Neuronal stem cell (in vitro differentiated cells): Measurements from ENCODE around the gene TRIP12.

Source experiments
- DNase-seq: peaks from one replicate; pipeline ENCODE4 v3.0.0-alpha.2; 2013; ENCODE audit warnings: low spot score
- H2AFZ ChIP-seq: one replicate; pipeline ENCODE4 v1.6.1; 2013; ENCODE audit warnings: mild to moderate bottlenecking, low read length, inconsistent platforms
- H2AK5ac ChIP-seq: 2 replicates; pipeline ENCODE4 v1.6.1; 2013; ENCODE audit warnings: low read depth, mild to moderate bottlenecking, inconsistent platforms, low read length, moderate library complexity, mixed read lengths
- H2BK120ac ChIP-seq: 2 replicates; pipeline ENCODE4 v1.6.1; 2013; ENCODE audit warnings: low read depth, mild to moderate bottlenecking, inconsistent platforms, low read length, moderate library complexity, mixed read lengths
- H2BK12ac ChIP-seq: one replicate; pipeline ENCODE4 v1.6.1; 2013; ENCODE audit warnings: low read length, inconsistent platforms
- H2BK15ac ChIP-seq: 2 replicates; pipeline ENCODE4 v1.6.1; 2013; ENCODE audit warnings: mild to moderate bottlenecking, low read length, inconsistent platforms, mixed read lengths
- H2BK5ac ChIP-seq: one replicate; pipeline ENCODE4 v1.6.1; 2013; ENCODE audit warnings: inconsistent platforms, mild to moderate bottlenecking, low read length, moderate library complexity
- H3K14ac ChIP-seq: one replicate; pipeline ENCODE4 v1.6.1; 2013; ENCODE audit warnings: low read length, inconsistent platforms
- H3K18ac ChIP-seq: 2 replicates; pipeline ENCODE4 v1.6.1; 2013; ENCODE audit warnings: low read length, inconsistent platforms
- H3K23ac ChIP-seq: 2 replicates; pipeline ENCODE4 v1.6.1; 2013; ENCODE audit warnings: low read depth, mild to moderate bottlenecking, mixed read lengths, low read length, inconsistent platforms; ENCODE audit not compliant: poor library complexity
- H3K27ac ChIP-seq: replicated peaks from 3 replicates; pipeline ENCODE4 v1.5.1; 2013; ENCODE audit warnings: low read length, inconsistent platforms
- H3K27me3 ChIP-seq, 3 experiments: 2 replicates each; pipeline ENCODE4 v1.6.1; 2013; ENCODE audit warnings: low read length in 3 of 3, mild to moderate bottlenecking in 2 of 3, inconsistent platforms in 1 of 3, low read depth in 1 of 3, mixed read lengths in 1 of 3, moderate library complexity in 1 of 3; ENCODE audit not compliant: control insufficient read depth in 3 of 3, insufficient read depth in 3 of 3
- H3K36me3 ChIP-seq, 2 donors: replicated peaks in 1 of 2; 2 replicates each; pipeline ENCODE4 v1.6.1; 2013; ENCODE audit warnings: low read length in 2 of 2; ENCODE audit not compliant: control insufficient read depth in 2 of 2, insufficient read depth in 2 of 2
- H3K4ac ChIP-seq: 2 replicates; pipeline ENCODE4 v1.6.1; 2013; ENCODE audit warnings: inconsistent platforms, mild to moderate bottlenecking, low read length, moderate library complexity
- H3K4me1 ChIP-seq, 2 donors: 1 replicate in 1 of 2; 2 replicates in 1 of 2; pipeline ENCODE4 v1.6.1; 2013; ENCODE audit warnings: low read length in 2 of 2, low read depth in 1 of 2; ENCODE audit not compliant: control insufficient read depth in 2 of 2, insufficient read depth in 1 of 2
- H3K4me2 ChIP-seq: one replicate; pipeline ENCODE4 v1.6.1; 2013; ENCODE audit warnings: mild to moderate bottlenecking, low read length, inconsistent platforms; ENCODE audit not compliant: insufficient read depth, poor library complexity, severe bottlenecking
- H3K4me3 ChIP-seq, 2 donors: 2 replicates each; pipeline ENCODE4 v1.5.1; 2013; ENCODE audit warnings: low read length in 2 of 2, mild to moderate bottlenecking in 2 of 2, inconsistent platforms in 1 of 2, moderate library complexity in 1 of 2
- H3K79me1 ChIP-seq: one replicate; pipeline ENCODE4 v1.6.1; 2013; ENCODE audit warnings: low read depth, mild to moderate bottlenecking, inconsistent platforms, low read length, moderate library complexity
- H3K9ac ChIP-seq: one replicate; pipeline ENCODE4 v1.6.1; 2013; ENCODE audit warnings: mild to moderate bottlenecking, low read depth, low read length, inconsistent platforms; ENCODE audit not compliant: poor library complexity
- H3K9me3 ChIP-seq, 2 donors: replicated peaks in 1 of 2; 2 replicates each; pipeline versions ENCODE3 to v1.6.1; 2013; ENCODE audit warnings: low read length in 2 of 2, mild to moderate bottlenecking in 2 of 2, inconsistent platforms in 1 of 2, low read depth in 1 of 2, mixed read lengths in 1 of 2, moderate library complexity in 1 of 2; ENCODE audit not compliant: control insufficient read depth in 2 of 2, insufficient read depth in 1 of 2
- H4K8ac ChIP-seq: one replicate; pipeline ENCODE4 v1.6.1; 2013; ENCODE audit warnings: low read depth, mild to moderate bottlenecking, inconsistent platforms, low read length, moderate library complexity
- H4K91ac ChIP-seq: one replicate; pipeline ENCODE4 v1.6.1; 2013; ENCODE audit warnings: low read length, low read depth, mild to moderate bottlenecking, inconsistent platforms; ENCODE audit not compliant: poor library complexity
- WGBS, 2 donors: extraction: QIAGEN DNeasy Blood & Tissue Kit; methylation state at CpG; one replicate each; pipeline ENCODE4 v1.1.7; 2013; ENCODE audit warnings: missing lambda C conversion rate in 2 of 2, mixed read lengths in 1 of 2; ENCODE audit not compliant: insufficient read length in 2 of 2, insufficient replicate concordance in 1 of 2; ENCODE audit errors: extremely low coverage in 2 of 2; 5-methylcytosine and 5-hydroxymethylcytosine counted together

The TRIP12 gene

DNA sequence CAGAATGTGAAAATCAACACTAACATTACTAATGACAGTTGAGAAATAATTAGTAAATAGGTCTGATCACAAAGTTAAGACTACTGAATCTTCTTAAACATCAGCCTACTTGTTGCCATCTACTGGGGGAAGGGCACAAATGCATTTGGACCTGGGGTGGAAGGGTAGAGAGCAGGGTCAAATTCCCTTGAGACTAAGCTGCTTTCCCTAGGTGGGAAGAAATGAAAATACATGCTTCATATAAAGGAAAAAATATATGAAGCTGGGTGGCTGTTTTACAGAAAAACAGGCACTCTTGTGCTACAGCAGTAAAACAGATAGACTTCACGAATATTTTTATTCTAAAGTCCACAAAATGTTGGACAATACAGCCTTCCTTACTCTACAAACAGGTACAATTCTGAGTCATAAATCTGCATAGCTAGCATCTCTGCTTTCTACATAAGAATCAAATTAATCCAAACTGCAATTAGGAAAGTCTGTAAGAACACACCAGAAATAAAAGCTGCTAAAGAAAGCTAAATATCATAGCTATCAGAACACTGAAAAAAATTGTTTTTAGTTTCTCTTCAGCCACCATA, 10.9 kb downstream of the TRIP12 start:
- Histone ChIP-seq H3K18ac (no peak overlapping the region), H3K27ac (no peak overlapping the region)
- no peak for DNase-seq

DNA sequence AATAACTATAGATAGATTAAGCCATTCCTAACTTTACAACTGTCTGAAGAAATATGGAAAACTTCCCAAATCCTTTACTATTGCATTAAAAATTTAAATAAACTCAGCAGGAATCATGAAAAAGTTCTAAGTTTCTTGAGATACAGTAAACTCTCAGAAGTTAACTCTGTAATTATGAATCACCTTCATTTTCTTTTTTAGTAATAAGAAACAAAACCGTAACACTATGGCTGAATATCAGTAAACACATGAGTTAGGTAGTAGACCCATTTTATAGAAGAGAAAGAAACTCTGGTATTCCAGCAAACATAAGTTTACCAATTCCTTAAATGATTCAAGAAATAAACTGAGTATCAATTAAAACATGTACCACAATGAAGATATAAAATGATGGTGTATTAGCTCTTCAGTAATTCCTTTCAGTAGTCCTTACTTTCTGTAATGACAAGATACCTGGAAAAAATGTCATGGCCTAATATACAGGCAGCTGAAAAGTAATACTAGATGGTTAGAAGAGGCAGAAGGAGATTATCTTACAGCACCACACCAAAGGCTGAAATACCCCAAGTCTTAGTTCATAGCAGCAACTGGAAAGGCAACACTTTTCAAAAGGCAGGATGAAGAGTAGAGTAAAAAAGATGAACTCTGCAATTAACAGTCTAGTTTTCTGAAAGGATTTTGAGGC, 11.5 kb downstream of the TRIP12 start:
- no CpG with 5 or more reads among the region's 1 CpG for WGBS, 2 donors
- Histone ChIP-seq H3K4me2 (no peak overlapping the region), H3K9ac (no peak overlapping the region), H4K8ac (no peak overlapping the region), H3K9me3 (no peaks in the 10 kb centered on the region), H2BK120ac (no peak overlapping the region), H3K4me3 (no peak overlapping the region), H2BK12ac (no peak overlapping the region), H3K79me1 (peaks cover 3% of the 10 kb centered on the region), H3K4me1 (peaks cover 1 to 3% of the 10 kb centered on the region in 2 donors), H3K36me3 (peaks cover 0 to 55% of the 10 kb centered on the region in 2 donors), H3K4ac (no peak overlapping the region), H3K27ac (no peak overlapping the region), H3K18ac (no peak overlapping the region), H2AK5ac (no peak overlapping the region), H3K27me3 (no peaks in the 10 kb centered on the region), H3K23ac (no peak overlapping the region), H2AFZ (no peak overlapping the region), H2BK15ac (no peak overlapping the region), H4K91ac (no peak overlapping the region), H2BK5ac (no peak overlapping the region), H3K14ac (no peak overlapping the region)
- no peak for DNase-seq

More for the DNA sequence above, 10.9 kb downstream of the TRIP12 start:
- no peak overlapping the region for H3K9ac ChIP-seq
- H3K4me2 ChIP-seq, result no peak overlapping the region
- peaks cover 3% of the 10 kb centered on the region for H3K79me1 ChIP-seq
- no peak overlapping the region for H4K8ac ChIP-seq
- H3K14ac ChIP-seq, result no peak overlapping the region
- H3K27me3 ChIP-seq, result no peaks in the 10 kb centered on the region
- no peak overlapping the region for H3K23ac ChIP-seq
- no peak overlapping the region for H4K91ac ChIP-seq
- no peak overlapping the region for H2BK5ac ChIP-seq
- H2BK120ac ChIP-seq, result no peak overlapping the region
- H3K4ac ChIP-seq, result no peak overlapping the region
- H3K36me3 ChIP-seq, result peaks cover 0 to 56% of the 10 kb centered on the region in 2 donors
- no peak overlapping the region for H2BK12ac ChIP-seq
- WGBS, 2 donors, result no CpG with 5 or more reads among the region's 1 CpG
- no peak overlapping the region for H2AK5ac ChIP-seq
- H3K4me1 ChIP-seq, result peaks cover 0 to 3% of the 10 kb centered on the region in 2 donors
- H2BK15ac ChIP-seq, result no peak overlapping the region
- no peak overlapping the region for H3K4me3 ChIP-seq
- H3K9me3 ChIP-seq, result no peaks in the 10 kb centered on the region
- H2AFZ ChIP-seq, result no peak overlapping the region

DNA sequence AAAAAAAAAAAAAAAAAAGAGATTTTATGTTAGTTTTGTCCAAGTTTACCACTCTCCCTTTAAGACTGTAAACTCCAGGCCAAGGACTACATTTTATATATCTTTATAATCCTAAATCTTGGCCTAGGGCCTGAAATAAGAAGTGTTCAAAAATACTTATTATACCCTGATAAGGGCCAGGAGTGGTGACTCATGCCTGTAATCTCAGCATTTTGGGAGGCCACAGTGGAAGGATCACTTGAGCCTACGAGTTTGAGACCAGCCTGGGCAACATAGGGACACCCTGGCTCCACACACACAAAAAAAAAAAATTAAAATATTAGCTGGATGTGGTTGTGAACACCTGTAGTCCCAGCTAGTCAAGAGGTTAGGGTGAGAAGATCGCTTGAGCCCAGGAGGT, 12.7 kb downstream of the TRIP12 start:
- Histone ChIP-seq H4K8ac (no peak overlapping the region), H2AFZ (no peak overlapping the region), H3K4me2 (no peak overlapping the region), H3K9ac (no peak overlapping the region), H3K36me3 (peaks cover 0 to 55% of the 10 kb centered on the region in 2 donors), H3K4ac (no peak overlapping the region), H3K79me1 (peaks cover 4% of the 10 kb centered on the region), H3K9me3 (no peaks in the 10 kb centered on the region), H2BK5ac (no peak overlapping the region), H2BK12ac (no peak overlapping the region), H3K4me3 (no peak overlapping the region), H3K27ac (no peak overlapping the region), H3K18ac (no peak overlapping the region), H3K4me1 (peaks cover 1 to 3% of the 10 kb centered on the region in 2 donors), H3K14ac (no peak overlapping the region), H2AK5ac (no peak overlapping the region), H3K23ac (no peak overlapping the region), H2BK15ac (no peak overlapping the region), H4K91ac (no peak overlapping the region), H3K27me3 (no peaks in the 10 kb centered on the region), H2BK120ac (no peak overlapping the region)
- WGBS, 2 donors, result no CpG with 5 or more reads among the region's 2 CpGs
- no peak for DNase-seq

DNA sequence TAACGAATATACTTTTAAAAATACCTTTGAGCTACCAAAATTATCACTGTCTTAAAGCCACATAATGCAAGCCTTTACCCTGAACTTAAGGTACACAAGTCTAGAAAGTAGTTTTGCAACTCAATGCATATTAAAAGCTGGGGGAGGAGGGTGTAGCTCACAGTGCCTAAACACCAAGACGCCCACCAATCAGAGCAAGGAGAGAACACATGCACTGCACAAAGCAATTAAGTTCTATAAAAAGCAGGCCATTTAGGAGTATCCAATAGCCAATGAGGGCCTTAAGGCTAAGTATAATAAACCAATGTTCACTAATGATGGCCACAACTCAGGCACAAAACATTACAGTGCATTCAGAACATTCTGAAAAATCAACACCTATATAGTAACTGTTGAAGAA, 16.2 kb downstream of the TRIP12 start:
- peaks cover 0 to 73% of the 10 kb centered on the region in 2 donors for H3K36me3 ChIP-seq
- no peak overlapping the region for H3K14ac ChIP-seq
- no peak overlapping the region for H2BK5ac ChIP-seq
- H4K91ac ChIP-seq, result no peak overlapping the region
- no peak overlapping the region for H3K27ac ChIP-seq
- no peak overlapping the region for H3K4me2 ChIP-seq
- H3K4ac ChIP-seq, result no peak overlapping the region
- no peak overlapping the region for H2AK5ac ChIP-seq
- no peak overlapping the region for H2BK120ac ChIP-seq
- no peak overlapping the region for H2BK12ac ChIP-seq
- no peak for DNase-seq
- no peak overlapping the region for H3K23ac ChIP-seq
- no peaks in the 10 kb centered on the region for H3K27me3 ChIP-seq
- peaks cover 0 to 3% of the 10 kb centered on the region in 2 donors for H3K4me1 ChIP-seq
- H2BK15ac ChIP-seq, result no peak overlapping the region
- H3K18ac ChIP-seq, result no peak overlapping the region
- no peak overlapping the region for H3K9ac ChIP-seq
- no peak overlapping the region for H2AFZ ChIP-seq
- no peaks in the 10 kb centered on the region for H3K9me3 ChIP-seq
- no peak overlapping the region for H4K8ac ChIP-seq
- peaks cover 4% of the 10 kb centered on the region for H3K79me1 ChIP-seq
- H3K4me3 ChIP-seq, result no peak overlapping the region
- no CpG with 5 or more reads among the region's 2 CpGs for WGBS, 2 donors
